GM04504 (cell line): ENCODE results near the gene KIF26B.
A peak's percentile ranks its signal among the peaks of the same experiment; 100 is the strongest.

Source experiments
- DNase-seq: peaks from one replicate; pipeline ENCODE4 v3.0.0-alpha.2; 2012; ENCODE audit warnings: low read depth

The KIF26B gene

DNA sequence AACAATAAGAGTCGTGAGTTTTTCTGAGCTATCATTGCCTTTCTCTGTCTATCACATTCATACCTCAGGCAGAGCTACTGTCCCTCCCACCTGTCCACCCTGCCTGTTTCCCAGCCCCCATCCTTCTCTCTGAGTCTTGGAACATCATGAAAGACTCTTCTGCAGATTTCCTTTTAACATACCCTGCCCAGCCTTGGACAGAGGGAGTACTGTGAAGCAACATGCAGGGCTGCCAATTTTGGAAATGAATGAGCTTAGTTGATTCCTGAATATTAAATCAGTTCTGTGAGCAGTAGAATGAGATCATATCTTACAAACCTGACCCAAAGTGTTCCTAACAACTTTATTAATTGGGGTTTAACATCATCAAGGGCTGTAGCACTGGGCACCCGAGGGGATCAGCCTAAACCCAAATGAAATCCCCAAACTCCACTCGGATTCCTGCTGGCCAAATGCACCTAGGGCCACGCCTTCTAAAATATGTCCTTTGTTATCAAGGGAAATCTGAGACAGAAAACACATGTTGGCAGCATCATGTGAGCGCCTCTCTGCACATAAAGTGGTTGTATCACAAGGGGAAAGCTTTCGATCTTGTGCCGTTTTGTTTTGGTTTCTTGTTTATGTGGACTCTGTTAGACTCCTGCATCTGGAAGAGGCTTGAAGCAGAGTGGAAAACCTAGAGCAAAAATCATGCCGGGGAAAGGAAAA is 357.6 kb downstream of the KIF26B start:
- no peak for DNase-seq

DNA sequence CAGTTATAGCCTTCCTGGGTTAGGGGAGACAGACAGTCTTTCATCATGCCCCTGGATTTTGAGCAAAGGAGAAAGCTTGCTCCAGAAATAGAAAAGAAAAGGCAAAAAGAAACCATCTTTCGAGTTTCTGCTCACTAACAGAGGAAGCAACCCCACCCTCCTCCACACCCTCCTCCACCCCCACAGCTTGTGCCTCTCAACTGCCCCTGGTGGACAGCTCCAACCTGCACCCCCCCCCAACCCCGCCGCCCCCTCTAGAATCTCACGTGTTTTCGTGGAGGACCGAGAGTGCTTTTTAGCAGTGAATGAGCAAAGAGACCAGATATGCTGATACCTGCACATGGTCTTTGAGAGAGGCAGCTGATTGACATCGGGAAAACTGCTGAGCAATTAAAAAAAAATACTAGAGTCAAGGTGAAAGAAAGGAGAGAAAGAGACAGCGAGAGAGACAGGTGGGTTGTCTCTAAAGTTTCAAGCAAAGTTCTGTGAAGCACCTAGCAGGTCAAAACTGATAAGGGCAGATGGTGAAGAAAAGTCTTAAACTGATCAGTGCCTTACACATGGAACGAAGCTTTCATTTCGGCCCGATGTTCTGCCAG is 358.3 kb downstream of the KIF26B start:
- DNase-seq, result no peak

DNA sequence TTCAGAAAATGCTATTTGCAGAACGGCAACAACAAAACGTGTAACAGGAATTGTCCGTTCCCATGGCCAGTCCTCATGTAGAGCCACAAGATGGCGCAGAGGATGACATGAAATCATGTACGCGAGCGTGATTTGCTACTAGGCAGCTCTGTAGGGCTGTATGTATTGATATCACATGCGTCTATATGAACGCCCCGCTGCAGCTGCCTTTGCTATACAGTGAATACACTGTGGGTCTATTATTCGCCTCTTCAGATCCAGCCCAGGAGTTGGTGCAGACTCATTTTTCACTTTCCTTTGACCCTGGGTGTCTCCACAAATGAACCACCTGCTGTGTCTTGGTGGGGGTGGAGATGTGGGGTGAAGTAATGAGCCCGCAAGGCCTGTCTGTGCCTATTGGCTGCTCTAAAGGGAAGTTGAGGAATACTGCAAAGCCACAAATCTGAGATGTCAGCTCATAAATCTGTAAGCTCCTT is 361.5 kb downstream of the KIF26B start:
- no peak for DNase-seq

DNA sequence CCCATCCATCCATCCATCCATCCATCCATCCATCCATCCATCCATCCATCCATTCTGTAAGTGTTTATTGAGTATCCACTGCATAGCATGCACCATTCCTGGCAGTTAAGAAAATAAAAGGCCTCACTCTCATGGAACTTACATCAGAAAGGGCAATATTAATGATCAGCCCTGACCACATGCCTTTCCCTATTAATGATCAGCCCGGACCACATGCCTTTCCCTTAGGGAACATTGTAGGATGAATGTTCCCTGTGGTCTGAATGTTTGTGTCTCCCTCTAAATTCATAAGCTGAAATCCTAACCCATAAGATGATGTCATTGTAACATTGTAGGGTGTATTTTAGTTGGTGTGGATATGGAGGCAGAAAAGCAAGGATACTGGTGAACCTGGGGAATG is 365.8 kb downstream of the KIF26B start:
- DNase-seq, result no peak

DNA sequence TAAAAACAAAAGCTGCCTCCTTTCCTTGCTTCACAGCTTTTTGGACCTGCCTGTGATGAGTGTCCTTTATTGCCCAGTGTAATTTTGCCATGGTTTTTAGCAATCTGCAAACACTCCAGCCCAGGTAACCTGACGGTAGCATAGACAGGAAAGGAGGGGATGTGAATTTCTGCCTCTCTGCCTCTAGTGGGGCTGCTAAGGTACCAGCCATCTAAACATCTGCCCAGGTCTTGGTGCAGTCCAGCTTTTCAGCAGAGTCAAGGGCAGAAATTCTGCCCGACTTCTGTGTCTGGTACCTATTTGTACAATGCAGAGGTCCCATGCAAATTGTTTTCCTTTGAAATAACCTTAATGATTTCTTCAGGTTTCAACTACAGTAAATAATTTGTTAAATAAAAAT is 371.4 kb downstream of the KIF26B start:
- DNase-seq, result no peak

DNA sequence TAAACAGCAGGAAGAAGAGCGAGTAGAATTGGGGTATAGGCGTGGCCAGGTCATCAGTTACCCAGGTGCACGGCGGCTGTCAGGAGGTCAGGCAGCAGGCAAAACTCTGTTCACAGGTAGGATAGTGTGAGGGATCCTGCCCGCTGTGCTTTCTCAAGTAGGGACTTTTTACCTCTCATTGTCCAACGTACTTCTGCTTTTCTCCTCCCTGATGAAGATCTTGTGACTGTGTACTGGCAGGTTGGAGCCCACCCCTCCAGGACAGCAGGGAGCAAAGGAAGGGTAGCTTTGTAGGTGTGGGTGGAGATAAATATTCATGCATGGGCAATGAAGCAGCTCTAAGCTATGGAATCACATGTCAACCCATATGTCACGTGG is 373.5 kb downstream of the KIF26B start:
- DNase-seq, result no peak

DNA sequence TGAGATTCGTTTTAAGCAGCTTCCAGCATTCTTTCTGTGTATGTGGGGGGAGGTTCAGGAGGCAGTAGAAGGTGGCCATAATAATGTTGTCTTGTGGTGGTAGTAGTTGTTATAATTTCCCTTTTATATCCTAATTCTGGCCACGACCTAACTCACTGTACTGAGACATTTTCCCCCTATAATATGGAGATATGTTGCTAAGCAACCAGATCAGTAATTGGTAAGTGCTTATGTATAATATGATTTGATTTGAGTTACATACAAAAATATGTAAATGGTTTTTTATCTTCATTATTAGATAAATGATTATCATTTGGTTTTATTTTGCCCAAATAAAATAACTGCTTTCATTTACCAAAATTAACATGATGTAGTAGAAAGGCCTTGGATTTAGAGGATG is 376.2 kb downstream of the KIF26B start:
- DNase-seq, result no peak

DNA sequence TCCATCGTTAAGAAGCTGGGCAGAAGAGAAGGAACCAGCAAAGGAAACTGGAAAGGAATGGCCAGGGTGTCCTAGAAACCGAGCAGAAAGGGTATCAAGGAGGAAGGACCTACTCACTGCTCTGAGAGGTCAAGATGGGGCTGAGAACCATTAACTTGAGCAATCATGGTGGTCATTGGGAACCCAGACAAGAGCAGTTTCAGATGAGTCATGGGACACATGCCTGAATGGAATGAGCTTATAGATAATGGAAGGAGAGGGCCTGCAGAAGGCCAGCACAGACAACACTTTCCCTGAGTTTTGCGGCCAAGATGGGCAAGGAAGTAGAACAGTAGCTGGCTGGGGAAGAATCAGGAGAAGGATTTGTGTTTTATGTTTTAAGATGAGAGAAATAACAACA is 383.2 kb downstream of the KIF26B start:
- peak; percentile 3 for DNase-seq

DNA sequence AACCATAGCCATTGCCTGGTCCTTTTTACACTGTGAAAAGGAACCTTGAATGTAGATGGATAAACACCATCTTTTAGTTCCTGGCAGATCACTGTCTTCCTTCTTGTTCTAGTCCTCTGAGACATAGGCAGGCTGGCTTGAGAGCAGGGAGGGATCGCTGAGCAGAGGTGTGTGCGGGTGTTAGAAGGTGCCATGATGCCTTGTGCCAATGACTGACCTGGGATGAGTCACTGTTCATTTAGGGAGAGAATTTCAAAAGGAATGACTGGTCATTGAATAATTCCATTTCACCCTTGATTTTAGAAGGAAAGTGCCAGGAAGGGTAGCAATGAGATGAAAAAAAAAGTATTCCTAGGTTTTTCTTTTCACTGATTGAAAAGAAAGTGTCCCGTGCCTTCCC is 383.9 kb downstream of the KIF26B start:
- DNase-seq, result no peak

DNA sequence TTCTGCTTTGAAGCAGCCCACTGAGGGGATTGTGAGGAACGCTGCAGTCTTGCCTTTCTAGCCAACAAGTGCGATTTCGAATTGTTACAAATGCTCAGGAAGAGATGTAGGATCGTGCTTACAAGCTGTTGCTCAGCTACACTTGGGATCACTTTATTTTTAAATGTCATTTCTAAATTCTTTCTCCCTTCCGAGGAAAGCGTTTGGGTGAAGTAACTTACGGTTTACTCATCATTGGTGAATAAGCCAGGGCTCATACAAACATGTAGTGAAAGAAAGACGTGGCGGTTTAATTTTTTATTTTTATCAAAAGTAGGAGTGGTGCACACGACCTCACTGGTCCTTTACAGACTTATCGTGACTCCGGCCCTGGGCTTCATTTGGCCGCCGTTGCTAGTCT is 386.6 kb downstream of the KIF26B start:
- no peak for DNase-seq

DNA sequence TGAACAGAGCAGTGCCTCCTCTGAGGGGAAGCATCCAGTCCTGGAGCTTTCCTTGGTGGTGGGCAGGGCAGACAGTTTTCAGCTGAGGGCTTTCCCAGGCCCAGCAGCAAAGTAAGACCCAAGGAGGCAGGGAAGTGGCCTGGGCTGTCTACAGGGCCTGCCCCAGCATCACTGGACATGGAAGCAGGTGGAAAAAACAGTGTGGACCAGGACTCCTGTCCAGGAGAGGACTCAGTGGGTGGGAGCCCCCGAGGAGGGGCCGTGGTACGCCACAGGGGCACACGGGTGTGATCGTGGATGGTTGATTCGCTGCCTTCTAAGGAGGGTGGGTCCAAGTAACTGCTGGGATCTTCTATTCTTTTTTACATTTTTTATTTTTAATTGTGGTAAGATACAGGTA is 387.6 kb downstream of the KIF26B start:
- DNase-seq, result no peak

DNA sequence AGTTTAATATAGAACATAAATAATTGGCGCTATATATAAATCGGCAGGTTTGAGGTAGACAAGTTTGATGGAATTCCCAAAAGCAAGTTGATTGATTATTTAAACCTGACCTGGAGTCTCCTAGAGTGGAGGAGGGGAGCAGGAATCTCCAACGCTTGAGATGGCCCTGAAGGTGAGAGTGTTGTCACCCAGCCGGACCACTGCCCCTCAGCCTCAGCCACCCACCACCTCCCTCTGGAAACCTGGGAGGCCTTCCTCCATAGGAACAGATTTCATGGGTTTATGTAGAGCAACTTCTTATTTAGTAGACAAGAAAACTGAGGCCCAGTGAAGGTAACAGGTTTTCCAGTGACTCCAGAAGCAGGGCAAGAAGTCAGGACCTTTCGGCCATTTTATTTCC is 389.5 kb downstream of the KIF26B start:
- no peak for DNase-seq

DNA sequence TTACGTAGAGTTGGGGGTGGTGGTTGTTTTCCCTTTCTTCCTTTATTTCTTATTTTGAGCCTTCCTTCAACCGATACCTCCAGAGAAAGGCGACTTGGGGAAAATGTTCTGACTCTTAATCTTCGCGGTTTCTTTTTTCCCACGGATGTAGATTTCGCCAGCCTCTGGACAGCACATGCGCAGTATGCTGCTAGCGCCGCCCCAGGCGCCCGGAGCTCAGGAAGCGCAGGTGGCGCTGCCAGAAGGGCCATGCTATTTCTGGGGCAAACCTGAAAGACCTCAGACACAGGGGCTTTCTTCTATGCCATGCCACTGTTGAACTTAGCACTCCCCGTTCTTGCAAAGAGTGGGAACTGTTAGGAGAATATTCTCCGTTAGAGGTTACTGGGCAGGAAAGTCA is 392.1 kb downstream of the KIF26B start:
- DNase-seq, result no peak

DNA sequence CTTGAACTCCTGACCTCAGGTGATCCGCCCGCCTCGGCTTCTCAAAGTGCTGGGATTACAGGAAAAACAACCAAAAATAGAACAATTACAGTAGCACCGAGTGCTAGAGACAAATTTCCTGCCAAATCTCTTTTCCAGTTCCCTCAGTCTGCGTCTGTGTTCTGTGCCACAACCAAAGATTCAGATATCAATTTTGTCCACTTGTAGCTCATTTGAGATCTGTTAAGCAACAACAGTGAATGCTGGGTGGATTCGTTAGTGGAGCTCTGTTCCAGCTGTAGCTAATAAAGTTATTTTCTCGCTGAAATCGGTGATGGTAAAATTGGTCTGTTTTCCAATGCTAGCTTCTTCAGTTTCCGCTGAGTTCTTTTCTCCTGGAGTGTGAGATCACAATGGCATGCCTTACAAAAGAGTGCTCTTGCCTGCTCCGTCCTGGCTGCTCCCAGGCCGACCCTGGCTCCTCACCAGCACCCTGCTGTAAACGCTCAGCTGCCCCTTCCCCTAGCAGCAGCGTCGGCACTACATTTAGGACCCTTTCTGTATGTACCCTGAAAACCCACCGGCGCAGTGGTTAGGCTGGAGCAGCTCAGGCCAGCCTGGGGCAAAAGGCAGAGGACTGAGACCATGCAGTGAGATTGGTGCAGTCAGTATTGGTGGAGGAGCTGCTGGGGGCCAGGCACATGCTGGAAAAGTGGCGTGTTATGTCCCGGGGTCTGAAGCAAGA is 395.4 kb downstream of the KIF26B start:
- DNase-seq, result no peak

DNA sequence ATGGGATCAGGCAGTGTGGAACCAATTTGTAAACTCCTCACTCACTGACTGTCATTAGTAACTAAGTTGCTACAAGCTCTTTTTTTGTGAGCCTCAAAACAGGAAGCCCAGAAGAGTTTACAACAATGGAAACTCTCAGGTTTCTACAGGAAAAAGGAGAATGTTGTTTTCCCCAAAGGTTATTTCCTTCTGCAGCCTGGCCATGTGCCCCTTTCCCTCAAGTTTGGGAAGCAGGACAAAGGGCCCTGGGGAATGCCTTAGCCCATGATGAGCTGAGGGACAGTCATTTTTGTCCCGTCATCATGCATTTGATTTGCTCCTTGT is 395.9 kb downstream of the KIF26B start:
- DNase-seq, result no peak

DNA sequence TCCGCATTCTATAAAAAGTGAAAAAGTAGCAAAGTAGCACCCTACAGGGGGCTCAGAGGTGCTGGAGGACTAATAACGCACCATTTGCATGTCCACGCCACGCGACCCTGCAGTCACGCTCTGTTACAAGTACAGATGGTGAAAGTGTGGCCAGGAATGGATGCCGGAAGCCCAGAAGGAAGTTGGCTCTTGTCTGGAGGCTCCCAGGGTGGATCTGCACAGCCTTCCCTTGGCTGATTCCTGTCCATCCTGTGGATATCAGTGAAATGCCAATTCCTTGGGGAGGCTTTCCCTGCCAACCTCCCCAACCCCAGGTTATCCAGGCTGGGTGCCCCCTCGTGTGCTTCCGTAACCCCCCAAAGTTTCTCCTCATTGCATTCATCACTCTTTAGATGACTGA is 396.8 kb downstream of the KIF26B start:
- DNase-seq, result no peak

DNA sequence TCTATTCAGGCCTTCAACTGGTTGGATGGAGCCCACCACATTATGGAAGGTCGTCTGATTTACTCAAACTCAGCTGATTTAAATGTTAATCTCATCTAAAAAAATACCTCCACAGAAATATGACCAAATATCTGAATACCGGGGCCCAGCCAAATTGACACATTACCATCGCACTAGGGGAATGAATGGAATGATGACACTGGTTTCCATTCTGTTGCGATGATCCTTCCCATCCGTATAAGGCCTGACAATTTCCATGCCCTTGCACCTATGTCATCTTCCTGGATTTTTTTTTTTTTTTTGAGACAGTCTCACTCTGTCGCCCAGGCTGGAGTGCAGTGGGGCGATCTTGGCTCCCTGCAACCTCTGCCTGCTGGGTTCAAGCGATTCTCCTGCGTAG is 397.5 kb downstream of the KIF26B start:
- no peak for DNase-seq

DNA sequence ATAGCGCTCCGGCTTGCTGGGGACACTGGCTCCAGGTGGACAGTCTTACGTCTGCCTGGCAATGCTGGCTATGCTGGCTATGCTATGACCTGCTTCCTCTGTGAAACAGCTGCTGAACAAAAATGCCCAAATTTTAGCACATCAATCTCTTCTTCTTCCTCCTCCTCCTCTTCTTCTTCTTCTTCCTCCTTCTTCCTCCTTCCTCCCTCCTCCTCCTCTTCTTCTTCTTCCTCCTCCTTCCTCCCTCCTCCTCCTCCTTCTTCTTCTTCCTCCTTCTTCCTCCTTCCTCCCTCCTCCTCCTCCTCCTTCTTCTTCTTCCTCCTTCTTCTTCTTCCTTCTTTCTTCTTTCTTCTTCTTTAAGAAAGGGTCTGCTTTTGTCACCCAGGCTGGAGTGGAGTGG is 401.3 kb downstream of the KIF26B start:
- no peak for DNase-seq

DNA sequence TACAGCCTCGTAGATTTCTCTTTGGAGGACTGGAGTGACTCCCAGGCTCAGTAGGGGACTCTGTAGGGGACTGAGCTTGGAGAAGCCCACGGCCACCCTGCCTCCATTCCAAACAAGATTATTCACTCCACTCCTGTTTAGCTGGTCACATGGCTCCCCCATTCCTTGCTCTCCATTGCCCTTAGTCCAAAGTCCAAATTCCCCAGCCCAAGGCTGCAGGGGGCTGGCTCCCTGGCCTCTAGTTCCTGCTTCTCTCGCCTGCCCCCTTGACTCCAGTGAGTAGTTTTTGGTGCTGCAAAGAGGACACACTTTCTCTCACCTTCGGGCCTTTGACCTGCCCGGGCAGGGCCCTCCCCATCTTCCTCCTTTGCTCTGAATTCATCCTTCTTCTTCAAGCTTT is 403.3 kb downstream of the KIF26B start:
- no peak for DNase-seq

DNA sequence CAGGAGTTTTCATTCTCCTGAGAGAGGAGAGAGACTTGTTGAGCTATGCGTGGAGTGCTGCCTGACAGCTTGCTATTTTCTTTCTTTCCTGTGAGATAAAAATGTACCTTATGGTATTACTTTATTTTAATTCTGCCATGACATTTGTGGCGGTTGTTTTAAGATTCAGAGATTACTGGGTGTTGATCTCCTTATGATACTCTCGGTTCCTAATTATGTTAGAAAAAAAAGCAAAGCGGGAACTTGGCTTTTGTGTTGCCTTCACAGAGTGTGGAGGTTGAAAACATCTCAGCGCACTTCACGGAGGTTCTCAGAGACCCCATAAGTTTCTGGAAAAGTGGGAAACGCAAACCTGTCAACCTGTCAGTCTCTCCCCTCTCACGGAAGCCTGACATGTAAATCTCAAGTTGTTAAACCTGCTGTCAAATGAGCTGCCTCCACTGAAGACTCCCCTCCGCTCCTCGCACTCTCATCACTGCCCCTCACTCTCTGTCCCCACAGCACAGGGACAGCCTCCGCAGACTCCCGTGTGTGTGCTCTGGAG is 405.6 kb downstream of the KIF26B start:
- DNase-seq, result no peak

DNA sequence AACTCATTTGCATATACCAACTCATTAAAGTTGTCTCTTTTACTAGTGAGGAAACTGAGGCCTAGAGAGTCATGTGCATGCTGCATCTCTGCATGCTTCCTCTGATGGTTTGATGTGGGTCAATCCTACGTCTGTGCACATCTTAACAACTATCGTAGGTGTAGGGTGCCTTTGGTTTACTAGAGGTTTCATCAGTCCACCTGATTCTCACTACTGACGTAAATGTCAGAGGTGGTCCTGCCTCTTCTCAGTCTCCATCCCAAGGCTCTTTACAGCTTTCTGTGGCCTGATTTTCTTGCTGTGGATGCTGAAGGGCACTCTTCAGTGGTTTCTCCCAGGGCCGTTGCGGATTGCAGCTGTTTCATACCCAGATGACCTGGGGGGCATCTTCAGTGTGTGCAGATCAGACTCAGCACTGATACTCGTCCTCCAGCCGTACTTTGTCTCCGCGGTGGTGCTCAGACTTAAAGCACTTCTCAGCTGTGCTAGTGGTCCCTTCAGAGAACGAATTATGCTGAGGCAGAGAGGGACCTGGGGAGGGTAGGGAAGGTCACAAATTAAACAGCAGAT is 407.0 kb downstream of the KIF26B start:
- DNase-seq, result no peak

DNA sequence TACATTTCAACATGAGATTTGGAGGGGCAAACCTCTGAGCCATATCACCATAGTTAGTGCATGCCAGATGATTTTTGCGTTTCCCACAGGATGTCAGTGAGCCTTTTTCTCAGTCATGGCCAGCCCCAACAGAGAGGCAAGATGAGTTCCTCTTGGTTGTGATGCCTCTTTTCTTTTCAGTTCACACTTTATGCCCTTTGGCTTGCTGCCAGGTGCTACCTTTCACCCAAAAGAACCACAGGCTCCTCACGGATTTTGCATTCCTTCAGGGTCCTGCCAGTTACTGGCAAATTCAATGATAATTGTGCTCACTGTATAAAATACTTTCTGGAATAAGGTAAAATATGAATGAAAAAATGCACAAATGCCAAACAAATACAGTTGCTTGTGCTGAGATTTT is 411.3 kb downstream of the KIF26B start:
- no peak for DNase-seq

DNA sequence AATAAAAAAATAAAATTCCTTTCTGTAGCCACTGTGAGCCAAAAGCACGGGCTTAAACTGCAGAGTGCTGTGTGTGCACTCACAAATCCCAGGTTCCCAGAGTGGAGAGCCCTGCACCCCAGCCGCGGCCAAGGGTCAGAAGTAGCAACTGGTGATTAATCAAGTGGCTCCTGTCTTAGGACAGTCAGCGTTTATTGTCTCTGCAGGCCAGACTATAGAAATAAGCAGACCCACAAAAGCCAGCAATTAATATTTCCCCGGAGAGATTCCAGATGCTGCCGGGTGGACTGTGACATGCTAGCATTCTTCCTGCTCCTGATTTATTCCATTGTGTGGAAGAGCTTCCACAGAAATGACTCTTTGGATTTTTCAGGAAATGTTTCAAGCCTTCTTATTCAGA is 412.2 kb downstream of the KIF26B start:
- DNase-seq, result peak; percentile 47
